ENCODE data around the gene GPR137. TPM values are rescaled to one million over a fixed set of nuclear protein-coding genes. Genes with fewer than 3 reads are reported as not detected.

GPR137 gene
- total and polyA plus RNA-seq, 9 of the 15 experiments (the other 6 are each of a cell fraction or from before 2014, with no cell fraction given): 0.32 to 26.7 (median 10.7) TPM

- TF ChIP-seq ZNF551 (CRISPR knock-in tag; IDR thresholded peaks at IDR 0.05) (no peak), NFXL1 (CRISPR knock-in tag; IDR thresholded peaks at IDR 0.05) (no peak), FOXK2 (conservative IDR thresholded peaks at IDR 0.05 in 1 of 2, IDR thresholded peaks at IDR 0.05 in 1 of 2; ENCODE audit: low read depth in 2 of 2) (no peak), ZKSCAN1 (IDR thresholded peaks at IDR 0.05; ENCODE audit: low read depth, low read length) (no peak), NCOA4 (IDR thresholded peaks at IDR 0.05; ENCODE audit: partially characterized antibody) (no peak), RBM17 (IDR thresholded peaks at IDR 0.05; ENCODE audit: borderline replicate concordance, low read depth, low read length) (no peak), NCOR1 (IDR thresholded peaks at IDR 0.05) (no peak), FOXP4 (CRISPR knock-in tag; IDR thresholded peaks at IDR 0.05; ENCODE audit: borderline replicate concordance) (no peak), SMAD4 (CRISPR knock-in tag; conservative IDR thresholded peaks at IDR 0.05) (peak; percentile 59; the same call in 1 of the 2 replicates), THRA (IDR thresholded peaks at IDR 0.05) (no peak), CREB1 (IDR thresholded peaks at IDR 0.05) (no peak), CREB1 (CRISPR knock-in tag; IDR thresholded peaks at IDR 0.05) (peak; percentile 45; the same call in 1 of the 2 replicates), CTCFL (IDR thresholded peaks at IDR 0.05; ENCODE audit: borderline replicate concordance, insufficient read depth, low read depth, low read length, poor library complexity, severe bottlenecking) (peak; percentile 72), GTF2B (IDR thresholded peaks at IDR 0.05; ENCODE audit: extremely low read depth, insufficient read length) (no peak), PHB2 (IDR thresholded peaks at IDR 0.05; ENCODE audit: low read depth) (no peak), POU5F1 (IDR thresholded peaks at IDR 0.05; ENCODE audit: borderline replicate concordance, low read depth, low read length, partially characterized antibody) (no peak), ZC3H11A (IDR thresholded peaks at IDR 0.05; ENCODE audit: low read depth, low read length) (no peak), FUS (optimal IDR thresholded peaks at IDR 0.05; ENCODE audit: low read depth, low read length) (no peak)
Measured at GRCh38 chr11:64251016-64251752, 34.5 kb upstream of the GPR137 start, which contains the start of gene PLCB3 (continued).
